Epidermal melanocyte (primary cell): Measurements from ENCODE around the gene IFI30.

Experiments used
- DNase-seq: peaks from one replicate; pipeline ENCODE4 v3.0.0; 2011; ENCODE audit warnings: low spot score; ENCODE audit not compliant: insufficient read length

Gene IFI30

GRCh38 chr19:18152442-18152816 is 21.2 kb upstream of the IFI30 start:
- DNase-seq, result peak; percentile 100

DNA sequence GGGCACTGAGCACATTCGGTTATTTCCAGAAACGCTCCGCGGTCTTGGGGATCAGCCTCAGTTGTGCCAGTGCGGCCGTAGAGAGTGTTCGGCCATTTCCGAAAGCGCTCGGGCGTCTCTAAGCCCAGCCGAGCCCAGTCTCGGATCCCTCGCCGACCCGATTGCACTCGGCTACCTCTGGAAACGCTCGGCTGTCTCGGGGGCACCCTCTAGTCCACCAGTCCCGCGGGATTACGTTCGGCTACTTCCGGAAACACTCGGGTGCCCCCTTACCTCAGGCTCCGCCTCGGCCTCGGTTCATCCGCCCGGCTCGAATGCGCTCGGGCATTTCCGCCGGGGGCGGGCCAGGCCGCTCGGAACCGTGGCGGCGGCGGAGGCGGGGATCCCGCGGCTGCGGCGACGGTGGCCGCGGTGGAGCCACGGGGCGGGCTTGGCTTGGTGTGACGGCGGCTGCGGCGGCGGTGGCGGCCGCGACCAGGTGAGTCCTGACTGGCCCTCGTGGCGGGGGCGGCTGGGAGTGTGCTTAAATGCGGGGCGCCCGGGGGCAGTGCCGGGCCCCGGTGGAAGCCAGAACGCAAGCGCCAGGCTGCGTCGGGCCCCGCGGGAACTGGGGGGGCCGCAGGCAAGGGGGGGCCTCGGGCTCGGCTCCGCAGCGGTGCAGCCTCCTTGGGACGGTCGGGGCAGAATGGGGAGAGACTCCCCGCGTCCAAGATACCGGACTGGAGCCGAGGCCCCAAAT is 20.6 kb upstream of the IFI30 start, which contains the start of gene PIK3R2:
TSS of gene PIK3R2 (plus strand) at position 347 of the 739 bp plus-strand sequence. CDS start 2,717 bp downstream, outside the sequence.
- DNase-seq, result peak; percentile 99

DNA sequence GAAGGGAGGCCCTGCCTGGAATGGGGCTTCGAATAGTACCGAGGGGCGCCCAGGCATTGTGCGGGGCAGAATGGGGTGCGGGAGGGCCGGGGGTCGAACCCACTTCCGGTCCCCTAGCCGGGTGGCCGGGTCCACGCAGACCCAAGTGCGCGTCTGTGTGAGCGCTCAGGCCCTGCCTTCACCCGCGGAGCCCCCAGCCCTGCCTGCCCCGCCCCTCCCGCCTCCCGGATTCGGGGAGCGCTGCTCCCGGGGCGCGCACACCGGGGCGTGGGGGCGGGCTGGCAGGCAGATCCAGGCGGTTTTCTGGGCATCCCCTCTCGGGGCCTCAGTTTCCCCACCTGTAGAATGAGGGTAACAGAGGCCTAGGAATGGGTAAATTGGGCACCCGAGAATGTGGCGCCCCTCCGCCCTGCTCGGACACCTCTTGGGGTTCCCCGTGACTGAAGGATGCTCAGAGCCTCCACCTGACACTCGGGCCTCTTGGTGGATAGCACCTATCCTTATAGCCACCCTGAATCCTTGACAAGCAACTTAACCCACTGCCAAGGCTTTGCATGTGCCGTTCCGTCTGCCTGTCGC is 20.0 kb upstream of the IFI30 start:
- DNase-seq, result no peak

DNA sequence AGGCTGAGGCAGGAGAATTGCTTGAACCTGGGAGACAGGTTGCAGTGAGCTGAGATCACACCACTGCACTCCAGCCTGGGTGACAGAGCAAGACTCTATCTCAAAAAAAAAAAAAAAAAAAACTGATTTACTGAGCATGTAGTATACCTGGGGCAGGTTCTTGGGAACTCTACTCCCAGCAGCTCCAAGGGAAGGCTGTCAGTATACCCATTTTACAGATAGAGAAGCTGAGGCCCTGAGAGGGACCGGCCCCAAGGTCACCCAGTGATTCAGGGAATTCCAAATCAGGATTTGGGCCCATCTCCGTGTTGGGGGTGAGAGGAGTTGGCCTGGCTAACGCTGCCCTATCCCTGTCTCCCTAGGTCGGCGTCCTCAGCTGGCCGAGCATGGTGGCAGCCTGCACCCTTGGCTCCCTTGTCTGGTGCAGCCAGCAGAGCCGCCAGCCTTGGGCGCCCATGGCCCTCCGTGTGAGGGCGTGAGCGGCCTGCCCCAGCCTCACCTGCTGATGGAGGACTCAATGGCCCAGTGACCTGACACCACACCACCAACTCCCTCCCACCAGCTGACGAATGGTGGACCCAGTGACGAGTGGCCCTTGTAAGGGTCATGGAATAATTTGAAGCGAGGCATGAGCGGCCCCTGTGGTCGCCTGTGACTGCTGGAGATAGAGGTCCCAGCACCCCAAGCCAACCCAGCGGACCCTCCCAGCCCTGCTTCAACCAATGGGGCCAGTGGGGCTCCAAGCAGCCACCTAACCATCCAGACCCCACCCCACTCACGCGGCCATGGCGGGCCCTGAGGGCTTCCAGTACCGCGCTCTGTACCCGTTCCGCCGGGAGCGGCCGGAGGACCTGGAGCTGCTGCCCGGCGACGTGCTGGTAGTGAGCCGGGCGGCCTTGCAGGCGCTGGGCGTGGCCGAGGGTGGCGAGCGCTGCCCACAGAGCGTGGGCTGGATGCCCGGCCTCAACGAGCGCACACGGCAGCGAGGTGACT is 18.2 kb upstream of the IFI30 start:
- DNase-seq, result no peak

DNA sequence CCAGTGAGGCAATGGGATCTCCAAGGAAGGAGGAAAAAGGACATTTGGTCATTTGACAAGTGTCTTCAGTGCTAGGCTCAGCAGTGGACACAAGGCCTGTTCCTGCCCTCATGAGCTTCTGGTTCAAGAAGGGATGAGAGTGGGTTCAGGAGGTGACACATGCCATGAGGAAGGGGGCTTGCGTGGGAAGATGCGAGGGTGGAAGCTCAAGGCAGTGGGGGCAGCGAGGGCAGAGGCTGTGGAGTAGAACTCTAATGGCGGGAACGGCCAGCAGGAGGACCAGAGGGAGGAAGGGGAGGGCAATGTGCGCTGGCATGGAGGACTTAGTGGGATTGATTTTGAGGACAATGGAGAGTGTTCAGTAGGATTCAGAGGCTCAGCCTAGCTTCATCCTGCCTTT is 17.3 kb upstream of the IFI30 start:
- no peak for DNase-seq

DNA sequence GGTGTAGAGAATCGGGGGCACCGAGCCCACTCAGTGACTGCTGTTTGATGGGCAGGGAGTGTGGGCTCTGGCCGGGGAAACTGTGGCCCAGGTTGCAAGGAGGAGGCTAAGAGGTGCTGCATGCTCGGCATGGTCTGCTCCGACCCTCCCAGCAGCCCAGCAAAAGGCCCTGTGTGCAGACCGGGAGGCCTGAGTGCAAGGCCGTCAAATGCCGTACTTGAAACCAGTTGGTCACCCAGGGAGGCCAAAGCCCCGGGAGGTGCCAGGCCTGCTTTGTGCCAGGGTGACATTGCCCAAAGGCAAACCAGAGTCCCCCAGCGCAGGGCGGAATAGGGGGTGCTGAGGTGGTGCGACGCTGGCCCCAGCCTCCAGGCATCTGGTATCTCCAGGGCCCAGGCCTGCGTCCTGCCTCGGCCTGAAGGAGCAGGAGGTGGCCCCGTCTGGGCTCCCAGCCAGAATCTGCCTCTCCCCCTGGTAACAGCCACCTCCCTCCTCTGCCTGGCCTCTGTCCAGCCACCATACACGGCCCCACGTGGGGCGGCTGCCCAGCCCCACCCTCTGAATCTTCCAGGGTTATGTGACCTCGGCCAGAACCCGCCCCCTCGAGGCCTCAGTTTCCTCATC is 16.7 kb upstream of the IFI30 start:
- peak; percentile 98 for DNase-seq

DNA sequence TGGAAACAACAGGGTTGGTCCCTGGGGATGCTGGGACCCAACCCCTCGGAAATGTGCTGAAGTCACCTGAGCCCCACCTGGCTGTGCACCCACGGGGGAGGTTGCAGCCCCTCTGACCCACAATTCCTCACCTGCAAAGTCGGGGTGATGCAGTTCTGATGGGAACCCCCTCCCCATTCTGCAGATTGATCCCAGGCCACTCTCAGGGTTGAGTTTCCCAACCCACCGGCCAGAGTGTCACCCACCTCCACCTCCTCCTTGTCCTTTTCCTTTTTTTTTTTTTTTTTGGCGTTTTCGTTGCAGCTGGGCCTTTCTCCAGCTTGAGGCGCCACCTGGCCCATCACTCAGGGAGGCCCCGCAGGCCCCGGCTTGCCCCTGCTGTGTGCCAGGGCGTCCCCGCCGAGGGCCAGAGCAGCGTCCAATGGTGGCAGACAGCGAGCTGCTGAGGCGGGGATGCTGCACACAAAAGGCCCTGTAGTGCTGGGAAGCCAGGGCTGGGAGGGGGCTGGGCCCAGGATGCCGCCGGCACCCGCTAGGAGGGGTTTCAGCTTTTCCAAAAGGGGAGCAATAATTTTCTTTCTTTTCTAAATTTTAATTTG is 16.0 kb upstream of the IFI30 start:
- no peak for DNase-seq

GRCh38 chr19:18158467-18158866 is 15.1 kb upstream of the IFI30 start:
- DNase-seq, result no peak

DNA sequence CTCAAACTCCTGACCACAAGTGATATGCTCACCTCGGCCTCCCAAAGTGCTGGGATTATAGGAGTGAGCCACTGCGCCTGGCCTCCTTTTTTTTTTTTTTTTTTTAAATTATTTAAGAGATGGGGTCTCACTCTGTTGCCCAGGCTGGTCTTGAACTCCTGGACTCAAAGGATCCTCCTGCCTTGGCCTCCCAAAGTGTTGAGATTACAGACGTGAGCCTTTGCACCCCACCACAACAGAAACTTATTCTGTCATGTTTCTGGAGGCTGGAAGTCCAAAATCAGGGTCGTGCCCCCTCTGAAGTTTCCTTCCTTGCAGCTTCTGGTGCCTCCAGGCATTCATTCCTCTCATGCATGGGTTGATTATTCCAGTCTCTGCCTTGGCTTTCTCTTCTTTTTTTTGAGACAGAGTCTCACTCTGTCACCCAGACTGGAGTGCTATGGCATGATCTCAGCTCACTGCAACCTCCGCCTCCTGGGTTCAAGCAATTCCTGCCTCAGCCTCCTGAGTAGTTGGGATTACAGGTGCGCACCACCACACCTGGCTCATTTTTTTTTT is 14.5 kb upstream of the IFI30 start:
- peak; percentile 66 for DNase-seq

GRCh38 chr19:18159810-18160209 is 13.8 kb upstream of the IFI30 start:
- no peak for DNase-seq

DNA sequence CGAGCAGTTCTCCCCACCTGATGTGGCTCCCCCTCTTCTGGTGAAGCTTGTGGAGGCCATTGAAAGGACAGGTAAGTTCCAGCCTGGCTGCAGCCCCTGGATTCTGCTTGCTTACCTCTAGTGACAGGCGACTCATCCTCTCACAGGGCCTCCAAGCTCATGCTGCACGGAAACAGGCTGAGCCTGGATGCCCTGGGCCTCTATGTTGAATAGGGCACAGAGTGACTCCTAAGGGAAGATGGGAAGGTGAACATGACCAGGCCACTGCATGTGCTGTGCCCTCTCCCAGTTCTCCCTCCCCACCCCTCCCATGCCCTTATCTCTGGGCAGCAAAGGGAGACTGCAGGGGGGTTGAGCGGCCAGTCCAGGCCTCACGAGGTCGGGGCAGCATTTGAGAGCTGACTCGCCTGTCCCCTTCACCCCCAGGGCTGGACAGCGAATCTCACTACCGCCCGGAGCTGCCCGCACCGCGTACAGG is 13.1 kb upstream of the IFI30 start:
- no peak for DNase-seq

DNA sequence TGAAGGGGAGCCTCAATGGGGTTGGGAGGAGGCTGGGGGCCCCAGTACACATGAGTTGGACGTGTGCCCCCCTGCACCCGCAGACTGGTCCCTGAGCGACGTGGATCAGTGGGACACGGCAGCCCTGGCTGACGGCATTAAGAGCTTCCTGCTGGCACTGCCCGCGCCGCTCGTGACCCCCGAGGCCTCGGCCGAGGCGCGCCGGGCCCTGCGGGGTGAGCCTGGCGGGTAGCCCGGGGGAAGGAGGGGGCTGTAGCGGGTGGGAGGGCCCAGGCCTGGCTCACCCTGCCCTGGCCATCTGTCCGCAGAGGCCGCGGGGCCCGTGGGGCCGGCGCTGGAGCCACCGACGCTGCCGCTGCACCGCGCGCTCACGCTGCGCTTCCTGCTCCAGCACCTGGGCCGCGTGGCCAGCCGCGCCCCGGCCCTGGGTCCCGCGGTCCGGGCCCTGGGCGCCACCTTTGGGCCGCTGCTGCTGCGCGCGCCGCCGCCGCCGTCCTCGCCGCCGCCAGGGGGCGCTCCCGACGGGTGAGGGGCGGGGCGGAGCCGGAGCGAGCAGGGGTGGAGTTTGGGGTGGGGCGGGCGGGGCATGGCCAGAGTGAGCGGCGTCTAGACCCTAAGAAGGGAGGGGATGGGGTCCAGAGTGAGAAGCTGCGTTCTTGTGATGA is 12.5 kb upstream of the IFI30 start:
- DNase-seq, result peak; percentile 91

DNA sequence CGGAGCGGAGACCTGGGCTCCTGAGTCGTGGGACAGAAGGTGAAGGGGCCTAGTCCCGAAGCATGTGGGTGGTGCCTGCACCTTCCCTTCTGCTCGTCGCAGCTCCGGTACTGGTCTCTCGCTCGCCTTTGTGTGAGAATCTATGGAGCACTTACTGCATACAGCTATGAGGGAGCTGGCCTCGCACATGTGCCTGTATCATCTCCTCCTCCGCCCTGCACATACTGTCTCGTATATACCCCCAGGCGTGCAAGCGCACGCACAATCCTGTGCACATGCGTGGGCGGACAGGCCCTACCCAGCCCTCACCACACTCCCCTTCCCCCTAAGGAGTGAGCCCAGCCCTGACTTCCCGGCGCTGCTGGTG is 12.0 kb upstream of the IFI30 start:
- no peak for DNase-seq

- DNase-seq, result no peak
Measured at GRCh38 chr19:18164072-18164471, 9.5 kb upstream of the IFI30 start.

GRCh38 chr19:18165794-18166544 is 7.6 kb upstream of the IFI30 start:
- DNase-seq, result no peak

DNA sequence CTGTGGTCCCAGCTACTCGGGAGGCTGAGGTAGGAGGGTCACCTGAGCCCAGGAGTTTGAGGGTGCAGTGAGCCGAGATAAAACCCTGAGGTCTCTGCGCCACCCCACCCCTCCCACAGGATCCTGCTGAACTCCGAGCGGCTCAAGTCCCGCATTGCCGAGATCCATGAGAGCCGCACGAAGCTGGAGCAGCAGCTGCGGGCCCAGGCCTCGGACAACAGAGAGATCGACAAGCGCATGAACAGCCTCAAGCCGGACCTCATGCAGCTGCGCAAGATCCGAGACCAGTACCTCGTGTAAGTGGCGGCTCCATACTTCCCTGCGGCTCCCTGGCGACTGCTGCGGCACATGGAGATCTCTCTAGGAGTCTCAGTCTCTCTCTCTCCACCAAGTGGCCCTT is 6.6 kb upstream of the IFI30 start:
- DNase-seq, result no peak

DNA sequence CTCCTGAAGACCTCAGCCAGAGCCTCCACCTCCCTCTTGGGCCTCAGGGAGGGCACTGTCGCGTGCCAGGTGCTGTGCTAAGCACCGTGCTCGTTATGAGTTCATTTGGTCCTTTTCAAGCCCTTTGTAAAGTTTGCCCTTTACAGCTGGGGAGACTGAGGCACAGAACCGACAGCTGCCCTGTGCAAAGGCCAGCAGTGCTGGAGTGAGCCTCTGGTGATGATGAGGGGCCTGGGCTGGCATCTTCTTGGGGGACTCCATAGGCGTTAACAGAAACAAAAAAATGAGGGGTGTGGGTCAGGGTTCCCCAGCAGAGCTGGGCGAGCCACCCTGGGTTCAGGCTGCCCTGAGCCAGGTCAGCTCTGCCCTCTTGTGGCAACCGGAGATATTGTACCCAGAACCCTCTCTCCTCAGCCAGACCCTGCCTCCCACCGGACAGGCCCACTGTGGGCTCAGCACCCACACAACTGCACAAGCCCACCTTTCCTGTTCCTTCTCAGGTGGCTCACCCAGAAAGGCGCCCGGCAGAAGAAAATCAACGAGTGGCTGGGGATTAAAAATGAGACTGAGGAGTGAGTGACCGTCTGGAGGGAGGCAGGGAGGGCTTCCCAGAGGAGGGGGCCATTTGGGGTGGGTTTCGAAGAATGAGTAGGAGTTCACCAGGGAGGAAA is 5.5 kb upstream of the IFI30 start:
- peak; percentile 95 for DNase-seq

DNA sequence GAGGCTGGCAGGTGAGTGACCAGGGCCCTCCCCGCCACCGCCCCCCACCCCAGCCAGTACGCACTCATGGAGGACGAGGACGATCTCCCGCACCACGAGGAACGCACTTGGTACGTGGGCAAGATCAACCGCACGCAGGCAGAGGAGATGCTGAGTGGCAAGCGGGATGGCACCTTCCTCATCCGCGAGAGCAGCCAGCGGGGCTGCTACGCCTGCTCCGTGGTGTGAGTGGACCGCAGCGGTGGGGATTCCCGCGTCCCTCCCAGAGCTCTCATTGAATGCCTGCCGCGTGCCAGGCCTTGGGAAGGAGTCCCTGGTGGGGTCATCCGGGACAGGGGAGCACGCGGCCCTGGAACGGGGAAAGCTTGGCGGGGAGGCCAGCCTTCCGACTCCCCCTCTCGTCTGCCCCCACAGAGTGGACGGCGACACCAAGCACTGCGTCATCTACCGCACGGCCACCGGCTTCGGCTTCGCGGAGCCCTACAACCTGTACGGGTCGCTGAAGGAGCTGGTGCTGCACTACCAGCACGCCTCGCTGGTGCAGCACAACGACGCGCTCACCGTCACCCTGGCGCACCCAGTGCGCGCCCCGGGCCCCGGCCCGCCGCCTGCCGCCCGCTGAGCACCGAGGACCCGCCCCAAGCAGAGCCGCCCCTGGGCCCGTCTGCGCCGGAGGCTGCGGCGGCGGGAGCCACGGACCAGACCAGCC is 4.8 kb upstream of the IFI30 start:
- no peak for DNase-seq
